Fibroblast of skin of left quadriceps (primary cell): ENCODE results near the gene FAM200A.
"Not testable (repeated sequence)": the region's sequence is repeated elsewhere in the genome, so short reads cannot be mapped to it uniquely, and the experiment has no call there.

Experiments
- DNase-seq, 2 experiments: peaks; one replicate each; pipeline ENCODE4 v3.0.0-alpha.2; 2013; ENCODE audit warnings: low read depth in 2 of 2

FAM200A gene

DNA sequence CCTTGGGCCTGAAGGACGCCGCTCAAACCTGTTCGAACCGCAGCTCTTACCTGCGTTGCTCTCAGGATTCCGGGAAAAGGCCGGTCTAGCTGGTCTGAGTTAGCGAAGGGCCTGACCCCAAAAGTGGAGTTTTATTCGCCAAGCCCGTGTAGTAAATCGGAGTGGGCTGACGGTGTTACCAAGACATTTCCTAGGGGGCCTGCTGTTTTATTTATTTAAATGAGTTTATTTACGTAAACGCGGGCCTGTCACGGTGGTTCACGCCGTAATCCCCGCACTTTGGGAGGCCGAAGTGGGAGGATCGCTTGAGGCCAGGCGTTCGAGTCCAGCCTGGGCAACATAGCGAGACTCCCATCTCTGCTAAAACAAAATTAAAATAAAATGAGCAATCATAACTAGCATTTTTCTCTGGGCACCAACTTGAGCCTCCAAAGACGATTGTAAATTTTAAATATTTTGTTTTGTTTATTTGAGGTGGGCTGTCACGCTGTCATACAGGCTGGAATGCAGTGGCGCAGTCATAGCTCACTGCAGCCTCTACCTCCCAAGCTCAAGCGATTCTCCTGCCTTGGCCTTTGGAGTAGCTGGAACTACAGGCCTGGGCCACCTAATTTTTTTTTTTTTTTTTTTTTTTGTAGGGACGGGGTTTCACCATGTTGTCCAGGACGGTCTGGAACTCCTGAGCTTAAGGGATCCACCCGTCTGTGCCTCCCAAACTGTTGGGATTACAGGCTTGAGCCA is 7.4 kb upstream of the FAM200A start:
- DNase-seq: no peak

DNA sequence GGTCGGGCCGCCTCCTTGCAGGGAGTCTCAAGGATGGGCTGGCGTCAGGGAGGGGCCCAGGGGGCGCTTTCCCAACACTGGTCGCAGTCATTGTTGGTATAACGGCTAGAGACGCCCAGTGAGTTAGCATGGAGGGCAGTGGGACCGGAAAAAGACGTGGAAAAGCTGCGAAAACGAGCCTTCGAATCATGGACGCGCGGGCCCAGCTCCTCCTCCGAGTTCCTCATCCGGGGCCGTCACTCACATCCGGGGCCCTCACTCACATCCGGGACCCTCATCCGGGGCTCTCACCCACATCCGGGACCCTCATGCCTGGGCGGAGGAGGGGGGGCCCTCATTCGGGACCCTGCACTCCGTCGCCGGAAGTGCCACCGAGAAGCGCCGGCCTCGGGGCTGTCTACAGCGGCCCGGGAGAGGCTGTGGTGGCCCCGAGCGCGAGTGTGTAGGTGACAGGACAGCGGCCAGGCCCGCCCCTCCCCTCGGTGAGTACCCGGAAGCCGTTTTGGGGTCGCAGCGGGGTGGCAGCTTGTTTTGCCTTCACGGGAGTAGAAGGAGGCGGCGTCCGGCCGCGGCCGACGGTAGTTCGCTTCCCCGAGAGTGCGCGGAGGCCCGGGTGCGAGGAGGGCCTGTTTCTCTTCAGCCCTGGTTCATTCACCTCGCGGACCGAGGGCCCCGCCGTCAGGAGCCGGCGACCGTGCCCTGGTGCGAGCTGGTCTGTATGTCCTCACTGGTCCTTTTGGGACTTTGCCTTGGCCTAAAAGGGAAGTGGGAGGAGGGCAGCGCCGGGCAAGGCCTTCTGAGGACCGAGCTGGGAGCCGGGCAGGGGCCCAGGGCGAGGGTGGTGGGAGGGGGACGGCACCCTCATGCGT is 6.6 kb upstream of the FAM200A start, which contains the start of gene ZNF655:
Gene ZNF655 (plus strand): TSS at position 337 of the 869 bp plus-strand sequence. CDS start 1,918 bp downstream, outside the sequence.
- DNase-seq: peak; percentile 84 to 86

DNA sequence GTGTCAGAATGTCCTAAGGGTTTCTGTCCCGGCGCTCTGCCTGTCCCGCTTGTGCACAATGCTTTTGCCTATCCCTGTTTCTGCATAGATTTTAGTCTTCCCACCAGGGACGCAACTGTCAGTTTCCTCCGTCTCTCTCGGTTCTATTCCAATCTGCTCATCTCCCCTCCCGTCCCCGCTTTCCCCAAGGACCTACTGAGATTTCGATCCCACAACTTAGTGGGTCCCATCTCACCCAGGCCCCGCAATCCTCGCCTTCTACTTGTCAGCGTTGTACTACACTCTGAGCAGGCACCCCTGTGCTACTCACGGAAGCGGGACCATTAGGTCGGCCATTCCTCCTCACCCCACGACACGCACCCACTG is 6.0 kb upstream of the FAM200A start:
- no peak for DNase-seq

DNA sequence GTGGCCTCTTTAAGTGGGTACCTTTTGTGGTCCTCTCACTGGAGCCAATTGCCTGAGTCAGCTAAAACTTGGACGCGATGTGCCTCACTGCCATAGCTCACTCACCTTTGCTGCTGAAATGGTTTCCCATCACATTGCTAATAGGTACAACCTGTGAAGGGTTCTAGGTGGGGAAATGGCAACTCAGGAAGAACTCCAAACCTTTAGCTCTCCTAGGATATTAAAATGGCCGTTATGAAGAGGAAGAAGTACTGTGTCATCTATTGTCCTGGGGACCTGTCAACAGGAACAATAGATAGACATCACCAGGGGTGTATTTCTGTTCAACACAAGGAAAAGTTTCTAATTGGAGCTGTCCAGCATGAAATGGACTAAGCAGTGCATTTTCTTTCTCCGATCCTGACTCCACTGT is 5.3 kb upstream of the FAM200A start:
- DNase-seq: no peak

DNA sequence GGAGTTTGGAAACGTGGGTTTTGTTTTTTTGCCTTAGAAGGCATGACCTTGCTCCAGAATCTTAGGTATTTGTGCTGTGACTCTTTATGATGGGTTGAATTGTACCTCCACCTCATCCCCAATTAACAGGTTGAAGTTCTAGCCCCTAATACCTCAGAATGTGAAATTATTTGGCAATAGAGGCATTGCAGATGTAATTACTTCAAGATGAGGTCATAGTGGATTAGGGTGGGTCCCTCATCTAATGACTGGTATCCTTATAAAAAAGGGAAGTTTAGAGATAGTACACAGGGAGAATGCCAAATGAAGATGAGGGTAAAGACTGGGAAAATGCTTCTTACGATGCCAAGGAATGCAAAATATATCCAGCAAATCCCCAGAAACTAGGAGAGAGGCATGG is 3.0 kb upstream of the FAM200A start:
- DNase-seq: no peak

DNA sequence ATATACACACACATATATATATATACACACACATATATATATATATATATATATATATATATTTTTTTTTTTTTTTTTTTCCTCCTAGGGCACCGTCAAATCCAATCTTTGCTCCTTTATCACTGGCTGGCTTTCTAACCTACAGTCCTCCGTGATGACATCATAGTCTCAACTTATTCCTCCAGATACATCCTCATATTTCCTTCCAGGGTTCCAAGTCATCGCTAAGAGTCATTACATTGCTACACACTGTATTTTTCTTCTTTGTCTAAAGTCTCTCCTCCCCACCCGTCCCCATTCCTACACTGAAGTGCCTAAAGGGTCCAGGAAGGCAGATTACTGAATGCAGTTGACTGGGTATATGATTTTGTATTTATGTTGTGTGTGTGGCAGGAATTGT is 1.1 kb upstream of the FAM200A start:
- DNase-seq: no peak

DNA sequence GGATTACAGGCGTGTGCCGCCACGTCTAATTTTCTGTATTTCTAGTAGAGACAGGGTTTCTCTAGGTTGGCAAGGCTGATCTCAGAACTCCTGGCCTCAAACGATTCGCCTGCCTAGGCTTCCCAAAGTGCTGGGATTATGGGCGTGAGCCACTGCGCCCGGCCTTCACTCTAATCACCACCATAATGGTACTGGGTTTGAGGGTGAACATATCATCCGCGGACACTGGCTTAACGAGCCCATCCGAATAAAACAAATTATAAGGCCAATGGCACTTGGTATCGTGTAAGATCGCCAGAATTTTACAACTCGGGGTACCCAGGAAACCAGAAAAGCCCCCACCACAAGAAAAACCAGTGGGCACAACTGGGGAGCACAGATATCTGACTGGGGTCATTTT is 580 bp downstream of the FAM200A start:
- no peak for DNase-seq

DNA sequence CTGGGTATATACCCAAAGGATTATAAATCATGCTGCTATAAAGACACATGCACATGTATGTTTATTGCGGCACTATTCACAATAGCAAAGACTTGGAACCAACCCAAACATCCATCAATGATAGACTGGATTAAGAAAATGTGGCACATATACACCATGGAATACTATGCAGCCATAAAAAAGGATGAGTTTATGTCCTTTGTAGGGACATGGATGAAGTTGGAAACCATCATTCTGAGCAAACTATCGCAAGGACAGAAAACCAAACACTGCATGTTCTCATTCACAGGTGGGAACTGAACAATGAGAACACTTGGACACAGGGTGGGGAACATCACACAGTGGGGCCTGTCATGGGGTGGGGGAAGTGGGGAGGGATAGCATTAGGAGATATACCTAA is 2.4 kb downstream of the FAM200A start:
- not testable (repeated sequence) for DNase-seq

DNA sequence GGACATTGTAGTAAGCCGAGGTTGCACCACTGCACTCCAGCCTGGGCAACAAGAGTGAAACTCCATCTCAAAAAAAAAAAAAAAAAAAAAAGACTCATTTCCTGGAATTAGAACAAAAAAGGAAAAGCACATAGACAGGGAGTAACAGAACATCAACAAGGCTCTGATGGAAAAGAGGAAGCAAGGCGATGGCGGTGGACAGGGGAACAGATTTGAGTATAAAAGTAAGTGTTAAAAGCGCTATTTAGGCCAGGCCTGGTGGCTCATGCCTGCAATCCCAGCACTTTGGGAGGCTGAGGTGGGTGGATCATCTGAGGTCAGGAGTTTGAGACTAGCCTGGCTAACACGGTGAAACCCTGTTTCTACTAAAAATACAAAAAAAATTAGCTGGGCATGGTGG is 6.6 kb downstream of the FAM200A start:
- DNase-seq: not testable (repeated sequence)

DNA sequence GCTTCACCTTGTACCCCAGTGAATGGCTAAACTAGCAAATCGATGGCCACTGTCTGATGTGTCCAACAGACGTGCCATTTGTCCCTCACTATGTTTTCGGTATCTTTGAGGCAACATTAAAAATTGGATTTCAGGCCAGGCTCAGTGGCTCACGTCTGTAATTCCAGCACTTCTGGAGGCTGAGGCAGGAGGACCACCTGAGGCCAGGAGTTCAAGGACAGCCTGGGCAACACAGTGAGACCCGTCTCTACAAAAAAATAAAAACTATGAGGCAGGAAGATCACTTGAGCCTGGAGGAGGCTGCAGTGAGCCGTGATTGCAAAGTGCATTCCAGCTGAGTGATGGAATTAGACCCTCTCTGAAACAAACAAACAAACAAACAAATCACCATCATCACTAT is 8.0 kb downstream of the FAM200A start:
- DNase-seq: no peak

DNA sequence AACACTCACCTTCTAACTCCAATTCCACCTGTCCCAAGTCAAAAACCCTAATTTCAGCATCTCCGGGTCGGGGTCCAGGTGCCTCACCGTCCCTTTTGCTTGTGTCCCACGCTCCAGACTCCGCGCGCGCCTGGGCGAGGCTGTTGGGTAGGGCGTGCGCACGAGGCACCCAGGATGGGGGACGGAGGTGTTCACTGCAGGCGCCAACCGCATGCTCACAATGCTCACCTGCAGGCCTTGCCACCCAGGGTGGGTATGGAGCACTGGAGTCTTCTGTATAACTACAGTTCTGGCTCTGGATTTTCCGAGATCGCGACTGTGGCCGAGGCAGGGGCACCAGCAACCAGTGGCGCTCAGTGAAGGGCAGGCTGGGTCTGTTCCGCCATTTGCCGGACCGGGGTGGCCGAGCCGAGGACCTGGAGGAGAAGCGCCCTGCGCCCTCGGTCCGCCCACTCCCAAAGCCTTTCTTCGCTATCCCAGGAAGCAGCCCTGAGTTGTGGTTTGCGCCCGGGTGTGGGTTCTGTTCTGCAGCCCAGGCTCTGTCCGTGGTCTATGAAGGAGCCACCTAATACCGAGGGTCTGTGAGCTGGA is 8.7 kb downstream of the FAM200A start:
- DNase-seq: no peak

DNA sequence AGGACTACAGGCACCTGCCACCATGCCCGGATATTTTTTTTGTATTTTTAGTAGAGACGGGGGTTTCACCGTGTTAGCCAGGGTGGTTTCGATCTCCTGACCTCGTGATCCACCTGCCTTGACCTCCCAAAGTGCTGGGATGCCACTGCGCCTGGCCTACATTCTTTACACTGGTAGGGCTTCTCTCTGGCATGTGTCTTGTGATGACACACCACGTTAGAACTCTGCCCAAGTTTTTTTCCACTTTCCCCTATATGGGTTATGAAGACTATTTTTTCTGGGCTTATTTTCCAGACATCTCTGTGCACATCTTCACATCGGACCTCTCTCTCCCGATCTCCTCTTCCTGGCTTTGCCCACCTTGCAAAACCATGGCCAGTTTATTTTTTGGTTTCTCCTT is 10.7 kb downstream of the FAM200A start:
- no peak for DNase-seq

DNA sequence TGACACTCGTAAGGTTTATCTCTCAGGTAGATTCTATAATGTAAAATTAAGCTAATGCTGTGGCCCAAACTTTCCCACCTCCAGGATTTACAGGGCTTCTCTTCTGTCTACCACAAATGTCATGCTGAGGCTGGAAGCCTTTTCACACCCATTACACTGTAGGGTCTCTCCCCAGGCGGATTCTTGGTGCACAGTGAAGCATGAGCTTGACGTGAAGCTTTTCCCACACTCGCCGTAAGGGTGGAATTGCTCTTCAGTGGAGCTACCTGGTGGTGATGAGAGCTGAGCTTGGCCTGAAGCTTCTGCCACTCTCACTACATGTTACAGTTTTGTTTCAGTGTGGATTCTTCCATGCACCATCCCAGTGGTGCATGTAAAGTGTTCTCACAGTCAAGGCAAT is 11.4 kb downstream of the FAM200A start:
- DNase-seq: no peak

DNA sequence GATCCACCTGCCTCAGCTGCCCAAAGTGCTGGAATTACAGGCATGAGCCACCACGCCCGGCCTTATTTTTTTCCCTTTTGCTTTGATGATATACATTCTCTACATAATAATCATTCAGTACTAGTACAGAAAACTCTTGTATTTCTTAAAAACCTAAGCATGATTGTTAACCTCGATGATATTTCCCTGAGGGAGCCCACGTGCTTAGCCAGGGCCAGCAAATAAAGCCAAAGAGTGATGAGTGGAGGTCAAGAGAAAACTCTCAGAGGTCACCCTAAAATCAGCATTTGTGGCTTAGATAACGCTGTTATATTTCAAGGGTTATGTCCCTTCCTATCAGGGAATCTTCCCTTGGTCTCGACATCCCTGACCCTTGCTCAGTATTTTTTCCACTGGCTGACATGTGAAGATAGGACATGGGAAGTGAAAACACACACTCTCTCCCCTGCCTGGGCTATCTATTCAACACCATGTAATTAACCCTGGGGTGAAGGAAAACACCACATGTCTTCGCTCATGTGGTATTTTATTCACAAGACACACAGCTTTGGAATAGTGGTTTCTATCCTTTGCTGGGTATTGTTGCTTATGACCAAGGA is 12.6 kb downstream of the FAM200A start:
- no peak for DNase-seq

DNA sequence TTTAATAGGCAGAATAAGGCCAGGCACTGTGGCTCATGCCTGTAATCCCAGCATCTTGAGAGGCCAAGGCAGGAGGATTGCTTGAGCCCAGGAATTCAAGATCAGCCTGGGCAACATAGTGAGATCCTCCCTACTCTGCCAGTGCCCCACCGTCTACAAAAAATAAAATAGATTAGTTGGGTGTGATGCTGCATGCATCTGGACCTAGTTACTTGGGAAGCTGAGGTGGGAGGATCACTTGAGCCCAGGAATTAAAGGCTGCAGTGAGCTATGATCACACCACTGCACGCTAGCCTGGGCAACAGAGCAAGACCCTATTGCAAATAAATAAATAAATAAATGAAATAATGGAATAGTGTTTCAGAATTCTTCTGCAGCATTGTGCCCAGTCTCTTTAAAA is 16.2 kb downstream of the FAM200A start:
- DNase-seq: no peak

DNA sequence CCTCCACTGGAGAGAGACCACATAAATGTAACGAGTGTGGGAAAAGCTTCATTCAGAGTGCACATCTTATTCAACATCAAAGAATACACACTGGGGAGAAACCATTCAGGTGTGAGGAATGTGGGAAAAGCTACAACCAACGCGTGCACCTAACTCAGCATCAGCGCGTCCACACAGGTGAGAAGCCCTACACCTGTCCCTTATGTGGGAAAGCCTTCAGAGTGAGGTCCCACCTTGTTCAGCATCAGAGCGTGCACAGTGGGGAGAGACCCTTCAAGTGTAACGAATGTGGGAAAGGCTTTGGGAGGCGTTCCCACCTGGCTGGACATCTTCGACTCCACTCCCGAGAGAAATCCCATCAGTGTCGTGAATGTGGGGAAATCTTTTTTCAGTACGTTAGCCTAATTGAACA is 20.6 kb downstream of the FAM200A start:
- no peak for DNase-seq

DNA sequence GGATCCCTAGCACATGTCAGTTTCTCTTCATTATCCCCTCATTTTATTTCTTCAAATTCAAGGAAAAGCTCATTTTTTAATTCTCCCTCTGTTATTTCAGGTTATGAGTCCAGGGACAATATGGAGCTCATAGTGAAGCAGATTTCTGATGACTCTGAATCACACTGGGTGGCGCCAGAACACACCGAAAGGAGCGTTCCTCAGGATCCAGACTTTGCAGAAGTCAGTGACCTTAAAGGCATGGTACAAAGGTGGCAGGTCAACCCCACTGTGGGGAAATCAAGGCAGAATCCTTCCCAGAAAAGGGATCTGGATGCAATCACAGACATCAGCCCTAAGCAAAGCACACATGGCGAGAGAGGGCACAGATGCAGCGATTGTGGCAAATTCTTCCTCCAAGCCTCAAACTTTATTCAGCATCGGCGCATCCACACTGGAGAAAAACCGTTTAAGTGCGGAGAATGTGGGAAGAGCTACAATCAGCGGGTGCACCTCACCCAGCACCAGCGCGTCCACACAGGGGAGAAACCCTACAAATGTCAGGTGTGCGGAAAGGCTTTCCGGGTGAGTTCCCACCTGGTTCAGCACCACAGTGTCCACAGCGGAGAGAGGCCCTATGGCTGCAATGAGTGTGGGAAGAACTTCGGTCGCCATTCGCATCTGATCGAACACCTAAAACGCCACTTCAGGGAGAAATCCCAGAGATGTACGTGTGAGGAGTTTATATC is 26.0 kb downstream of the FAM200A start:
- DNase-seq: no peak

DNA sequence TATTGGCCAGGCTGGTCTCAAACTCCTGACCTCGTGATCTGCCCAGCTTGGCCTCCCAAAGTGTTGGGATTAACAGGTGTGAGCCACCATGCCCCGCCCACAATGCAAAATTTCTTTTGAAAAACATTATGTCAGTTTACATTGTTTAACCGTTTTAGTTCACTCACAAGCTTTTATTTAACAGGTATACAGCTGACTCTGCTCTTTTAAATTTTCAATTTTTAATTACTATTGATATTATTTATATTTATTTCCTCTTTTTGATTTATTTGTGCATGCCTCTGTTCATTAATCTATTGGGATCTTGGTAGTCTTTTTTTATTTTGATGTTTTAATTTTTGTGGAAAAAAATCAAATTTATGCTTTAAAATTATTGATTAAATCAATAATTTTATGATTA is 30.5 kb downstream of the FAM200A start:
- DNase-seq: no peak

DNA sequence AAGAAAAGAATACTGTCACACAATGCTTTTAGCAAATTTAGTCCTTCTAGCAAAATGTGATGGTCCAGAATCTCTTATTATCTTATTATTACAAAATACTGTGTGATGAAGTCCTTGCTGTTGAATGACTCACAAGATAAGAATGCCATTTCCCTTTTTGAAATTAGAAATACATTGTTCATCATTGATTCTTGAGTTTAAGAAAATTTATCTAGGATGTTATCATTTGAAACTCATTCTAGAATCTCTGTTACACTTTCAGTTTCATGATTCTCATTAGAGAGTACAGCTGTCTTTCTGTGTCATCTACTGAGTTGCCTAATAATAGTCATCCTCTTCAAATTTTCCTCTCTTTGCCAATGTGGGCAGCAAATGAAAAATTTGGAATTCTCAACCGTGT is 37.9 kb downstream of the FAM200A start:
- no peak for DNase-seq

DNA sequence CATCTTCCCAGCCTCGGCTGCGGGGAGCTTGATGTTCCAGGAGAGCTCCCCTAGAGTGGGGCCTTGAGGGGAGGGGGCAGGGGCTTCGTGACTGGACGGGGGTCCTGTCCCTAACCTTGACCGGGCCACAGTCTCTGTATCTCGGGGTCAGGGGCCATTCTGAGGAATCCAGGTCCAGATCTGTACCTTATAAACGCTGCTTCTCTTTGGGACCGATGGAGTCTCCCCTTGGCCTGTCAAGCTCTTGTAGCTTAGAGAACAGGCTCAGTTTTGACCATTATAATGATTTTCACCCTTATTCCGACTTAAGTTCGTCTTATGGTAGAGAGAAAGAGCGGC is 46.6 kb downstream of the FAM200A start:
- DNase-seq: no peak

DNA sequence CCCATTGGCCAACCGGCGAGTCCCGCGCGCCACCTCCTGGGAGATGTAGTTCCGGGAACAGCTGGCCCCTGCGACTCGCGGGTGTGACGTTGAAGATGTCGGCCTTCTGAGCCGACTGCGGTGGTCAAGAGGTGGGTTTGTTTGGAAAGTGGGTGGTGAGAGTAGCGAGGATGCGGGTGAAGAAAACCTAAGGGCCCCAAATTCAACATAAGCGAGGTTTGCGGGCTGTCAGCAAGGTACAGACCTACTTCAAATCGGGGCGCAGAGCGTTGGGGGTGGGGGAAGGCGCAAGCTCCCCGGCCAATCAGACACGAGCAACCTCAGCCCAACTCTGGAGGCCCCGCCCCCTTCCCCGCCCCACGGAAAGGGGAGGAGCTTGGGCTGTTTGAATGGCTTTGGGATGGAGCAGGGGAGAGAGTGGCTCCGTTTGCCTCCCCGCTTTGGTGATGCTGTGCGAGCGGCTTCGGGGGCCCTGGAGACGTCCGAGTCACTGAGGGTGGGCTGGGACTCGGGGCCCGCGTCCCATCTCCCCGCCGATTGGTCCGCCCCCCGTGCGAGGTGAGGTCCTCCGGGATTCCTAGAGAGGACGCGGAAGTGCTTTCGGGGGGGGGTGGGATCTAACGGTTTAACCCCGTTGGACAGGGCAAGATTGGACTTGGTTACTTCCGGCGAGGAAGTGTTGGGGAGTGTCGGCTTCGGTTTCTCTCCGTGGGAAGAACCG is 47.2 kb downstream of the FAM200A start, which contains the start of gene ZKSCAN5:
Gene ZKSCAN5 (plus strand): TSS at position 60 of the 721 bp plus-strand sequence. CDS start 1,383 bp downstream, outside the sequence.
- peak; percentile 93 for DNase-seq
